ENCODE results near the gene TPH2.
A peak's percentile ranks its signal among the peaks of the same experiment; 100 is the strongest.

TPH2 gene

GRCh38 chr12:71967211-71967610 is 28.6 kb downstream of the TPH2 start:
- no peak for DNase-seq

- DNase-seq: no peak
These were observed 30.7 kb downstream of the TPH2 start for GRCh38 chr12:71969330-71969729.

GRCh38 chr12:71970031-71970430 is 31.4 kb downstream of the TPH2 start:
- no peak for DNase-seq

- no peak for DNase-seq
These were observed 33.9 kb downstream of the TPH2 start for GRCh38 chr12:71972441-71973074.

- DNase-seq: no peak
These were observed 35.0 kb downstream of the TPH2 start for GRCh38 chr12:71973687-71974086.

- no peak for DNase-seq
These were observed 41.9 kb downstream of the TPH2 start for GRCh38 chr12:71980538-71980937.

GRCh38 chr12:71981149-71981548 is 42.5 kb downstream of the TPH2 start:
- no peak for DNase-seq

- no peak for DNase-seq
These were observed 56.1 kb downstream of the TPH2 start for GRCh38 chr12:71994715-71995114.

GRCh38 chr12:71999795-72000194 is 61.1 kb downstream of the TPH2 start:
- no peak for DNase-seq

GRCh38 chr12:72000969-72001648 is 62.5 kb downstream of the TPH2 start:
- DNase-seq: no peak

- DNase-seq: no peak
These were observed 68.1 kb downstream of the TPH2 start for GRCh38 chr12:72006766-72007165.

GRCh38 chr12:72010356-72010755 is 71.7 kb downstream of the TPH2 start:
- no peak for DNase-seq

GRCh38 chr12:72011374-72011773 is 72.7 kb downstream of the TPH2 start:
- no peak for DNase-seq

- no peak for DNase-seq
These were observed 74.2 kb downstream of the TPH2 start for GRCh38 chr12:72012874-72013273.

GRCh38 chr12:72015895-72016294 is 77.2 kb downstream of the TPH2 start:
- DNase-seq: no peak

GRCh38 chr12:72017054-72017651 is 78.5 kb downstream of the TPH2 start:
- peak; percentile 10 for DNase-seq

GRCh38 chr12:72018036-72018435 is 79.4 kb downstream of the TPH2 start:
- DNase-seq: no peak

GRCh38 chr12:72024613-72025012 is 86.0 kb downstream of the TPH2 start:
- DNase-seq: no peak

- no peak for DNase-seq
These were observed 86.9 kb downstream of the TPH2 start for GRCh38 chr12:72025524-72025923.

GRCh38 chr12:72028966-72029365 is 90.3 kb downstream of the TPH2 start:
- DNase-seq: no peak

GRCh38 chr12:72030277-72030676 is 91.6 kb downstream of the TPH2 start:
- DNase-seq: no peak

- DNase-seq: no peak
These were observed 92.4 kb downstream of the TPH2 start for GRCh38 chr12:72031066-72031465.

GRCh38 chr12:72033991-72034390 is 95.3 kb downstream of the TPH2 start:
- DNase-seq: no peak

GRCh38 chr12:72035625-72036024 is 97.0 kb downstream of the TPH2 start:
- no peak for DNase-seq

- DNase-seq: no peak
These were observed 97.7 kb downstream of the TPH2 start for GRCh38 chr12:72036393-72036792.

Data from GF-D8 (cell line).